Neutrophil (primary cell): ENCODE results near the gene CPNE4.

Experiments used
- H3K27ac ChIP-seq: fragments of 200-600 bp; sonication (generic); 2 replicates; pipeline ENCODE4 v1.5.1; 2016; ENCODE audit warnings: mild to moderate bottlenecking, moderate library complexity
- H3K27me3 ChIP-seq: fragments of 200-600 bp; sonication (generic); 2 replicates; pipeline ENCODE4 v1.6.0; 2016; ENCODE audit warnings: mild to moderate bottlenecking
- H3K36me3 ChIP-seq: fragments of 200-600 bp; sonication (generic); 2 replicates; pipeline ENCODE4 v1.5.1; 2017
- H3K4me1 ChIP-seq, 2 experiments: fragments of 200-600 bp in 1 of 2; sonication (generic) in 1 of 2; 1 replicate in 1 of 2; 2 replicates in 1 of 2; pipeline versions ENCODE4 v1.5.1 to v1.6.1; 2013 to 2016; ENCODE audit warnings: low read depth in 1 of 2, low read length in 1 of 2, mild to moderate bottlenecking in 1 of 2, moderate library complexity in 1 of 2; ENCODE audit not compliant: control insufficient read depth in 1 of 2, insufficient read depth in 1 of 2
- H3K4me3 ChIP-seq, 2 experiments: fragments of 200-600 bp in 1 of 2; sonication (generic) in 1 of 2; 1 replicate in 1 of 2; 2 replicates in 1 of 2; pipeline ENCODE4 v1.5.1; 2013 to 2016; ENCODE audit warnings: low read depth in 1 of 2, low read length in 1 of 2, mild to moderate bottlenecking in 1 of 2, moderate library complexity in 1 of 2
- H3K9me3 ChIP-seq: fragments of 200-600 bp; sonication (generic); 2 replicates; pipeline ENCODE4 v1.5.1; 2016
- TF ChIP-seq, protein P1 (sequence below): fragments of 200-600 bp; sonication (generic); IDR thresholded peaks from 2 replicates; pipeline ENCODE4 v1.5.1; 2016; ENCODE audit warnings: antibody characterized with exemption

CPNE4 gene

DNA sequence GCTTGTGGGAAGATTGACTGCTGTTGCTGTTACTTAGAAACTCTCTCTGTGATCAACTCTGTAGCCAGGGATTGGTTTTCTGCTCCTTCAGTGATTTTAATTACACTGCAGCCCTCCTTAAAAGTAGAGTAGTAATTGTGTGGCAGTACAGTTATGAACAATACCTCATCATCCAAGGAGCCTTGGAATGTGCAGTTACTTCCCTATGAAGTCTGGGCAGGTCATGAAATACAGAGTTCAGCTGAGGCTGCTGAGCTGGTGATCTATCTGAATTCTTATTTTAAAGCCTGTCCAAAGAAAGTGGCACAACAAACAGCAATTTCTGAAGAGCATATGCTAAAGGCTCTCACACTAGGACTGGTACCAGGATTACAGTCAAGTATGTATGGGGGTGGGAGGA, 494.7 kb downstream of the CPNE4 start:
- TF ChIP-seq, protein P1, sequence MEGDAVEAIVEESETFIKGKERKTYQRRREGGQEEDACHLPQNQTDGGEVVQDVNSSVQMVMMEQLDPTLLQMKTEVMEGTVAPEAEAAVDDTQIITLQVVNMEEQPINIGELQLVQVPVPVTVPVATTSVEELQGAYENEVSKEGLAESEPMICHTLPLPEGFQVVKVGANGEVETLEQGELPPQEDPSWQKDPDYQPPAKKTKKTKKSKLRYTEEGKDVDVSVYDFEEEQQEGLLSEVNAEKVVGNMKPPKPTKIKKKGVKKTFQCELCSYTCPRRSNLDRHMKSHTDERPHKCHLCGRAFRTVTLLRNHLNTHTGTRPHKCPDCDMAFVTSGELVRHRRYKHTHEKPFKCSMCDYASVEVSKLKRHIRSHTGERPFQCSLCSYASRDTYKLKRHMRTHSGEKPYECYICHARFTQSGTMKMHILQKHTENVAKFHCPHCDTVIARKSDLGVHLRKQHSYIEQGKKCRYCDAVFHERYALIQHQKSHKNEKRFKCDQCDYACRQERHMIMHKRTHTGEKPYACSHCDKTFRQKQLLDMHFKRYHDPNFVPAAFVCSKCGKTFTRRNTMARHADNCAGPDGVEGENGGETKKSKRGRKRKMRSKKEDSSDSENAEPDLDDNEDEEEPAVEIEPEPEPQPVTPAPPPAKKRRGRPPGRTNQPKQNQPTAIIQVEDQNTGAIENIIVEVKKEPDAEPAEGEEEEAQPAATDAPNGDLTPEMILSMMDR, result no peak
- H3K9me3 ChIP-seq, result no peaks in the 10 kb centered on the region
- no peak overlapping the region for H3K27ac ChIP-seq
- no peaks in the 10 kb centered on the region for H3K4me1 ChIP-seq
- H3K36me3 ChIP-seq, result no peaks in the 10 kb centered on the region
- no peak overlapping the region for H3K4me3 ChIP-seq
- H3K27me3 ChIP-seq, result no peaks in the 10 kb centered on the region

DNA sequence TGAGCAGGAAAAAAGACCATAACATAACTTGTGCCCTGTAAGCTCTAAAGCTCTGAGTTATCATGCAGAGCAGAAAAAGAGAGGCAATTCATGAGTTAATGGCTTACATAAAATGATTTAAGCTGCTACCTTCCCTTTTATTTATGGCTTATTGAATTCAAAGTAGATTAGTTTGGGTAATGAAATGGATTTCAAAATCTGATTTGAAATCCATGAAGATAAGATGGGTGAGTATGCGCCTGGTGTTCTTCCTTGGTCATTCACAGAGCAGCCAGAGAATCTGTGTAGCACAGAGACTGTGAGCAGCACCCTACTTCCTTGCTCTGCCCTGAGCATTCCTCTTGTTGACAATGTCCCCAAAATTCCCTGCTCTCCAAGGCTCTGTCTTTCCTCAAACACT, 495.8 kb downstream of the CPNE4 start:
- no peaks in the 10 kb centered on the region for H3K4me1 ChIP-seq
- no peak overlapping the region for H3K27ac ChIP-seq
- H3K9me3 ChIP-seq, result no peaks in the 10 kb centered on the region
- H3K4me3 ChIP-seq, result no peak overlapping the region
- TF ChIP-seq, protein P1, result no peak
- H3K36me3 ChIP-seq, result no peaks in the 10 kb centered on the region
- H3K27me3 ChIP-seq, result no peaks in the 10 kb centered on the region

GRCh38 chr3:131537531-131537930, 497.3 kb downstream of the CPNE4 start:
- no peaks in the 10 kb centered on the region for H3K9me3 ChIP-seq
- H3K27me3 ChIP-seq, result peaks cover under 1% of the 10 kb centered on the region
- no peaks in the 10 kb centered on the region for H3K36me3 ChIP-seq
- TF ChIP-seq, protein P1, result no peak
- no peak overlapping the region for H3K4me3 ChIP-seq
- no peak overlapping the region for H3K27ac ChIP-seq
- no peaks in the 10 kb centered on the region for H3K4me1 ChIP-seq

- Histone ChIP-seq H3K27me3 (peaks cover 5% of the 10 kb centered on the region), H3K4me3 (no peak overlapping the region), H3K9me3 (no peaks in the 10 kb centered on the region), H3K27ac (no peak overlapping the region), H3K36me3 (no peaks in the 10 kb centered on the region), H3K4me1 (no peaks in the 10 kb centered on the region)
- TF ChIP-seq, protein P1, result no peak
Observed at GRCh38 chr3:131535596-131535995, 499.2 kb downstream of the CPNE4 start.

DNA sequence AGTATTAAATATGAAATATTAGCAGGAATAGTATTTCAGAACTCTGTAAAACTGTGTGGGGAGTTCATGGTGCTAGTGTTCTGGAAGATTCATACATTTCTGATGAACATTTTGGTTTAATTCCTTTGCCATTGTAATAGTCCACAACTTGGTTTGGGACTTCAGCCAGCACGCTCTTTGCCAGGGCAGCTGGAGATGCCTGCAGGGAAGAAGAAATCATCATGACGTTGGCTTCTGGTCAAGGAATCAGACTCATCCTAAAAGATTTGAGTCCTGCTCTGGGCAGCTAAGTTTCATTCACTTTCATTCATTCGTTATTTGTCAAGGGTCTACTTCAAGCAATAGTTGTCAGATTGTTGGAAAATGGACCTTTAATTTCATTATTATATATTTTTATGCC, 499.7 kb downstream of the CPNE4 start:
- H3K4me1 ChIP-seq, result no peaks in the 10 kb centered on the region
- H3K27ac ChIP-seq, result no peak overlapping the region
- H3K4me3 ChIP-seq, result no peak overlapping the region
- peaks cover 5% of the 10 kb centered on the region for H3K27me3 ChIP-seq
- no peaks in the 10 kb centered on the region for H3K36me3 ChIP-seq
- TF ChIP-seq, protein P1, result no peak
- no peaks in the 10 kb centered on the region for H3K9me3 ChIP-seq

GRCh38 chr3:131532645-131533044, 502.2 kb downstream of the CPNE4 start:
- Histone ChIP-seq H3K27ac (no peak overlapping the region), H3K9me3 (no peaks in the 10 kb centered on the region), H3K4me1 (no peaks in the 10 kb centered on the region), H3K36me3 (no peaks in the 10 kb centered on the region), H3K4me3 (no peak overlapping the region), H3K27me3 (peaks cover 29% of the 10 kb centered on the region)
- TF ChIP-seq, protein P1, result no peak
